PFSK-1 (cell line): ENCODE data around the gene STMN1.

Experiments
- FOXP2 ChIP-seq: optimal IDR thresholded peaks from 2 replicates; pipeline ENCODE3; 2011; ENCODE audit warnings: borderline replicate concordance, control low read depth, inconsistent platforms; ENCODE audit not compliant: insufficient read depth; ENCODE audit errors: extremely low read length, extremely low read depth
- POLR2AphosphoS5 ChIP-seq: IDR thresholded peaks from 2 replicates; pipeline ENCODE4 v1.6.1; 2012; ENCODE audit warnings: low read depth, mild to moderate bottlenecking, control low read depth, low read length, moderate library complexity
- SIN3A ChIP-seq: IDR thresholded peaks from 2 replicates; pipeline ENCODE4 v1.6.1; 2012; ENCODE audit warnings: mild to moderate bottlenecking, low read length, moderate library complexity, borderline replicate concordance; ENCODE audit not compliant: insufficient read depth
- TAF1 ChIP-seq: IDR thresholded peaks from 2 replicates; pipeline ENCODE4 v1.6.1; 2012; ENCODE audit warnings: low read length, control low read depth, borderline replicate concordance; ENCODE audit not compliant: insufficient read depth
- TF ChIP-seq, protein P1 (sequence below), 2 experiments: IDR thresholded peaks; 2 replicates each; pipeline versions ENCODE4 v1.6.1 to v1.8.0; 2011 to 2012; ENCODE audit warnings: low read depth in 2 of 2, low read length in 2 of 2, control low read depth in 1 of 2, inconsistent platforms in 1 of 2, mild to moderate bottlenecking in 1 of 2, moderate library complexity in 1 of 2; ENCODE audit not compliant: insufficient read depth in 1 of 2

Gene STMN1

DNA sequence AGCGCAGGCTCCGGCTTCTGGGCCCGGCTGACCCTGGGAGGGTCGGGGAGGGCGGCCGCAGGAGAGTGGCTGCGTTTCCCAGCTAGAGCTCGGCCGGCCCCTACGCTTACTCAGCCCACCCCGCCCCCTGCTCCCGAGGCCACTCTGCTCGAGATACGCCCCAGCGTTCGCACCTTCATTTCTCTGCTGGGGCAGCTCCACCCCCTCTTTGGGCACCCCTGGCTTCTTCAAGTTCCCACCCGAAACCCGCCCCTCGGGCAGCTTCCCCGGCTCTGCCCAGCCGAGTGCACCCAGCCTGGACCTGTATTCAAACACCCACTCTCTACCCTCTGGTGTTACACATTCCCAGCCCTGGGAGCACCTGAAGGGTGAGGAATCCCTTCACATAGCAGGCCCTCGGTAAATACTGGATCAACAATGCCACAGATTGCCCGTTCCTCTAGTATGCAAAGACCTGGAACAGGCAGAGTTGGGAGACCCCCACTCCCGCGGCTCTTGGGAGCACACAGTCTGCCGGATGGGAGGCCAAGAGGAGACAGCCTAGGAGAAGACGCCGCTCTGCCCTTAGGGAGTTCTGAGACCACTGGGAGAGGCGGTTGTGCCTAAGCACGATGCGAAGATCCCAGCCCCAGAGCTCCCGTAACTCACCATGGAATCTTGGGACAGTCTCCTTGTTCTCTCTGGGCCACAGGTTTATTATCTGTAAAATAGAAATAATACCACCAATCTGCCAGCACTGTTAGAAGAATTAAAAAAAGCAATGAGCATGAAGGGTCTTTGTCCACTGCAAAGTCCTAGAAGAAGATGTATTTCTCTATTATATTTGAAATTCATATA, 30.1 kb downstream of the STMN1 start:
- TF ChIP-seq TAF1 (no peak), POLR2AphosphoS5 (no peak), SIN3A (no peak), FOXP2 (no peak)
- TF ChIP-seq, protein P1, sequence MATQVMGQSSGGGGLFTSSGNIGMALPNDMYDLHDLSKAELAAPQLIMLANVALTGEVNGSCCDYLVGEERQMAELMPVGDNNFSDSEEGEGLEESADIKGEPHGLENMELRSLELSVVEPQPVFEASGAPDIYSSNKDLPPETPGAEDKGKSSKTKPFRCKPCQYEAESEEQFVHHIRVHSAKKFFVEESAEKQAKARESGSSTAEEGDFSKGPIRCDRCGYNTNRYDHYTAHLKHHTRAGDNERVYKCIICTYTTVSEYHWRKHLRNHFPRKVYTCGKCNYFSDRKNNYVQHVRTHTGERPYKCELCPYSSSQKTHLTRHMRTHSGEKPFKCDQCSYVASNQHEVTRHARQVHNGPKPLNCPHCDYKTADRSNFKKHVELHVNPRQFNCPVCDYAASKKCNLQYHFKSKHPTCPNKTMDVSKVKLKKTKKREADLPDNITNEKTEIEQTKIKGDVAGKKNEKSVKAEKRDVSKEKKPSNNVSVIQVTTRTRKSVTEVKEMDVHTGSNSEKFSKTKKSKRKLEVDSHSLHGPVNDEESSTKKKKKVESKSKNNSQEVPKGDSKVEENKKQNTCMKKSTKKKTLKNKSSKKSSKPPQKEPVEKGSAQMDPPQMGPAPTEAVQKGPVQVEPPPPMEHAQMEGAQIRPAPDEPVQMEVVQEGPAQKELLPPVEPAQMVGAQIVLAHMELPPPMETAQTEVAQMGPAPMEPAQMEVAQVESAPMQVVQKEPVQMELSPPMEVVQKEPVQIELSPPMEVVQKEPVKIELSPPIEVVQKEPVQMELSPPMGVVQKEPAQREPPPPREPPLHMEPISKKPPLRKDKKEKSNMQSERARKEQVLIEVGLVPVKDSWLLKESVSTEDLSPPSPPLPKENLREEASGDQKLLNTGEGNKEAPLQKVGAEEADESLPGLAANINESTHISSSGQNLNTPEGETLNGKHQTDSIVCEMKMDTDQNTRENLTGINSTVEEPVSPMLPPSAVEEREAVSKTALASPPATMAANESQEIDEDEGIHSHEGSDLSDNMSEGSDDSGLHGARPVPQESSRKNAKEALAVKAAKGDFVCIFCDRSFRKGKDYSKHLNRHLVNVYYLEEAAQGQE (IDR thresholded peaks at IDR 0.05; ENCODE audit: insufficient read depth in 1 of 2, low read depth in 2 of 2, low read length in 2 of 2) = no peak

DNA sequence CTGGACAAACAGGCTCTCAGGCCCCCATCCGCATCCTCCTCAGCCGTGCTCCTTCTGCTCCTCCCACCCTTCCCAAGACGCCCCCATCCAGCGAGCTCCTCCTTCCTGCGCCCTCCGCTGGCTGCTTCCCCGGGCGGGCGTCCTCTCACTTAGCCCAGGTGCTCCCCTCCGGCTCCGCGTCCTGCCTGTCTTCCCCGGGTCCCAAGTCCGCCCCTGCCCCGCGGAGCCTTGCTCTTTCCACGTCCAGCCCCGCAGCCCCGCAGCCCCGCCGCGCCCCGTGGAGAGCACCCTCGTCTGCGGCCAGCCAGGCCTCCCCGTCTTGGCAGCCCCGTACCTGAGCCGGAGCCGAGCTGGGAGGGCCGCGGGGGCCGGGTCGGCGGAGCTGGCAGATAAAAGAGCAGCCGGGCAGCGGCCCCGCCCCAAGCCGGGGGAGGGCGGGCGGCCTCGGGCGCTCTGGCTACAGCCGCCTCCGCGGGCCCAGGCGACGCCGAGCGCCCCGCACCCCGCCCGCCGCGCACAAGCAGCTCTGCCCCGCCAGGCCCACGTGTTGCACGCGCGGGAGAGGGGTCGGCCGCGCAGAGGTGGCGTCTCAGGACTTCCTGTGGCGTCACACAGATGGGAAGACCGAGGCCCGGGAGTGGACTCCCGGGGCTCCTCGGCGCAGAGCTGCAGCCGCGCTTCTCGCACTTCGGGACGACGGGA, 30.9 kb downstream of the STMN1 start, which contains the start of gene PAQR7:
Gene PAQR7 (minus strand): TSS at position 555 of the 702 bp plus-strand sequence. CDS start 11,869 bp downstream, outside the sequence.
- TF ChIP-seq FOXP2 (no peak), POLR2AphosphoS5 (no peak), SIN3A (no peak), TAF1 (no peak)
- TF ChIP-seq, protein P1 (IDR thresholded peaks at IDR 0.05; ENCODE audit: insufficient read depth in 1 of 2, low read depth in 2 of 2, low read length in 2 of 2) = no peak

DNA sequence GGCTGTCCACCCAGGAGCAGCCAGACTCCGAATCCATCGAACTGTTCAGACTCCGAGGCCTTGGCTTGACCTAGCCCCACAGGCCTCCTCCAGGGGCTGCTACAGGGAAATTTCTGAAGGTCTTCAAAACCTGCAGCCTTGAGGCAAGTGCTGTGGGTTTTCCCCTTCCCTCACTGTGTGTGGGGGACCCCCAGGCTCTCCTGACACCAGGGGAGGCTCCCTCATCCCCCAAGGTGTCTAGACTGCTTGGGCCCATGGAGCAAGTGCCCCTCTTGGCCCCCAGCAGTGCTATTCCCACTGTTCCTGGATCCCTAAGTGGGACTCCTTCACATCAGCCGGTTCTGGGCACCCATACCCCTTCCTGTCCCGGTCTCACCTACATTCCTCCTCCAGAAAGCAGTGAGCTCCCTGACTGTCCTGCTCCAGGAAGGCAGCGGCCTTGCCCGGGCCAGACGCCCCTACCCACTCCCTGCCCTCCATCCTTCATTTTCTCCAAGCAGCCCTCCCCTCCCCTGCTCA, 31.5 kb downstream of the STMN1 start:
- TF ChIP-seq, protein P1 (IDR thresholded peaks at IDR 0.05; ENCODE audit: insufficient read depth in 1 of 2, low read depth in 2 of 2, low read length in 2 of 2) = no peak
- TF ChIP-seq POLR2AphosphoS5 (no peak), SIN3A (no peak), FOXP2 (no peak), TAF1 (no peak)

DNA sequence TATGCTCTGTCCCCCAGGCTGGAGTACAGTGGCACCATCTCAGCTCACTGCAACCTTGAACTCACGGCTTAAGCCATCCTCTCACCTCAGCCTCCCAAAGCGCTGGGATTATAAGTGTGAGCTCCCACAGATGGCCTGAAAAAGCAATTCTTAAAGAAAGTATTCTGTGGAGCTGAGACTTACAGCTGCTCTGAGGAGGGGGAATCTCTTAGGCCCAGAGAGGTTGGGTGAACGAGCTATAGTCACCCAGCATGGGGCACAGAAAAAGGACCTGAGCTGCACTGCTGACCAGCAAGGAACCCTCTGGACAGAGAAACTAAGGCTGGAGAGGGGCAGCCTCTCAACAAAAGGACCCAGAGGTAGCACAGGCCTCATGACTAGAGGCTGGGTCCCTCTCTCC, 32.0 kb downstream of the STMN1 start:
- TF ChIP-seq SIN3A = no peak
- TF ChIP-seq FOXP2 = no peak
- TF ChIP-seq, protein P1 (IDR thresholded peaks at IDR 0.05; ENCODE audit: insufficient read depth in 1 of 2, low read depth in 2 of 2, low read length in 2 of 2) = no peak
- no peak for TF ChIP-seq TAF1
